Thyroid gland (tissue), 4 donors: ENCODE measurements around the gene ACTL9. TPM values are rescaled to one million over a fixed set of nuclear protein-coding genes. Genes with fewer than 3 reads are reported as not detected.

Source experiments
- DNase-seq, 2 donors: peaks; one replicate each; pipeline ENCODE4 v3.0.0-alpha.2; 2019
- H3K27ac ChIP-seq, 3 donors: fragments of 200-600 bp; sonication (generic); 1 replicate in 2 of 3; 2 replicates in 1 of 3; pipeline ENCODE4 v1.5.1; 2016 to 2019; ENCODE audit warnings: mild to moderate bottlenecking in 1 of 3, moderate library complexity in 1 of 3
- H3K27me3 ChIP-seq: fragments of 200-600 bp; sonication (generic); one replicate; pipeline ENCODE4 v1.5.1; 2019
- H3K36me3 ChIP-seq, 2 donors: fragments of 200-600 bp; sonication (generic); one replicate each; pipeline ENCODE4 v1.5.1; 2016 to 2019
- H3K4me1 ChIP-seq, 2 donors: fragments of 200-600 bp; sonication (generic); one replicate each; pipeline ENCODE4 v1.5.1; 2017 to 2019
- H3K4me3 ChIP-seq, 3 donors: fragments of 200-600 bp; sonication (generic); replicated peaks in 1 of 3; 1 replicate in 2 of 3; 2 replicates in 1 of 3; pipeline ENCODE4 v1.5.1; 2016; ENCODE audit warnings: mild to moderate bottlenecking in 1 of 3
- H3K9me3 ChIP-seq: fragments of 200-600 bp; sonication (generic); one replicate; pipeline ENCODE4 v1.5.1; 2017
- CTCF ChIP-seq, 6 experiments: fragments of 200-600 bp in 3 of 6; fragments of 450-650 bp in 3 of 6; sonication (generic) in 3 of 6; IDR thresholded peaks; one replicate each; pipeline ENCODE4 v1.5.1; 2016 to 2019; ENCODE audit warnings: antibody characterized with exemption in 6 of 6, mild to moderate bottlenecking in 2 of 6, inconsistent platforms in 1 of 6, moderate library complexity in 1 of 6
- POLR2A ChIP-seq, 2 donors: fragments of 450-650 bp; IDR thresholded peaks; one replicate each; pipeline ENCODE4 v1.6.1; 2017; ENCODE audit warnings: antibody characterized with exemption in 2 of 2, mild to moderate bottlenecking in 2 of 2, moderate library complexity in 1 of 2
- WGBS, 2 donors: methylation state at CpG; one replicate each; pipeline ENCODE4 v1.1.5; 2017; 5-methylcytosine and 5-hydroxymethylcytosine counted together
- intact Hi-C: fragments of 100-400 bp; cut with DNase I; formaldehyde crosslinking; loops from one replicate; pipeline ENCODE4 v1.15.1; 2023
- total RNA-seq, 4 donors: library from RNA; depleted of rRNA; stranded (reverse); fragments of >200 nt; gene quantifications; one replicate each; pipeline ENCODE4 v1.2.3, GENCODE V29; 2016

The ACTL9 gene
- total RNA-seq, 4 donors from 2014 or later: 0.27 to 0.33 TPM; not detected in 2

GRCh38 chr19:8702350-8702749, 3.8 kb upstream of the ACTL9 start:
- intact Hi-C loops: no loop called here
- H3K4me1 ChIP-seq: no peaks in the 10 kb centered on the region
- no peak for DNase-seq
- TF ChIP-seq POLR2A (IDR thresholded peaks at IDR 0.05) (no peak), CTCF (IDR thresholded peaks at IDR 0.05) (no peak)
- H3K27me3 ChIP-seq: no peaks in the 10 kb centered on the region
- H3K4me3 ChIP-seq: no peak overlapping the region
- whole genome bisulfite sequencing, 2 donors: 36 to 49% methylated on average over 5 of the region's 5 CpGs
- H3K9me3 ChIP-seq: no peaks in the 10 kb centered on the region
- no peaks in the 10 kb centered on the region for H3K36me3 ChIP-seq
- no peak overlapping the region for H3K27ac ChIP-seq

GRCh38 chr19:8700956-8701355, 2.4 kb upstream of the ACTL9 start:
- H3K27me3 ChIP-seq: no peaks in the 10 kb centered on the region
- H3K27ac ChIP-seq: no peak overlapping the region
- H3K9me3 ChIP-seq: no peaks in the 10 kb centered on the region
- intact Hi-C loops: no loop called here
- H3K4me1 ChIP-seq: no peaks in the 10 kb centered on the region
- no peaks in the 10 kb centered on the region for H3K36me3 ChIP-seq
- WGBS, 2 donors: 79 to 80% methylated on average over 2 of the region's 2 CpGs
- no peak for DNase-seq
- TF ChIP-seq POLR2A (IDR thresholded peaks at IDR 0.05) (no peak), CTCF (IDR thresholded peaks at IDR 0.05) (no peak)
- no peak overlapping the region for H3K4me3 ChIP-seq

GRCh38 chr19:8699908-8700307, 1.3 kb upstream of the ACTL9 start:
- Histone ChIP-seq H3K4me1 (no peaks in the 10 kb centered on the region), H3K27ac (no peak overlapping the region), H3K36me3 (no peaks in the 10 kb centered on the region), H3K4me3 (no peak overlapping the region), H3K9me3 (no peaks in the 10 kb centered on the region), H3K27me3 (no peaks in the 10 kb centered on the region)
- TF ChIP-seq CTCF (IDR thresholded peaks at IDR 0.05): no peak
- TF ChIP-seq POLR2A (IDR thresholded peaks at IDR 0.05): no peak
- no peak for DNase-seq
- intact Hi-C loops: no loop called here

- 74 to 83% methylated on average over 20 to 32 of the region's 60 CpGs for WGBS, 2 donors
- DNase-seq: no peak
- TF ChIP-seq CTCF (IDR thresholded peaks at IDR 0.05): no peak
- Histone ChIP-seq H3K9me3 (no peaks in the 10 kb centered on the region), H3K4me3 (no peak overlapping the region), H3K36me3 (no peaks in the 10 kb centered on the region), H3K27ac (no peak overlapping the region), H3K4me1 (no peaks in the 10 kb centered on the region), H3K27me3 (no peaks in the 10 kb centered on the region)
- intact Hi-C loops: no loop called here
Observed at GRCh38 chr19:8697671-8698432, 743 bp downstream of the ACTL9 start.

DNA sequence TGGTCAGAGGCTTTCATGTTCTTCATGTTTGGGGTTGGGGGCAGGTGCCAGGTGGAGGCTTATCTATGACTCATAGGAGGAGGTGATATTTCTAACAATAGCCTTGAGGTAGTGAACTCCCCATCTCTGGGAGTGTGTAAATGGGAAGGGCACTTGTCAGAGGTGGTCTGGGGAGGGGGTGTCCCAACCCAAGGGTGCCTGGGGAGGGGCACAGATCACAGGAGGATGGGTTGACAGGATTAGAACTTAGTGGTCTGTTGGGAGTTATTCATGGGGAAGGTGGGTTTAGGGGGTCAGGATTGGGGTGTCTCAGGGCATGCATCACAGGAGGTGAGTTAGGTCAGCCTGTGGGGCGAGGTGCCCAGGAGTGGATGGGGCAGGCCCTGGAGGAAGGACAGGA, 1.6 kb downstream of the ACTL9 start:
- Histone ChIP-seq H3K27me3 (no peaks in the 10 kb centered on the region), H3K27ac (no peak overlapping the region), H3K9me3 (no peaks in the 10 kb centered on the region), H3K4me1 (no peaks in the 10 kb centered on the region), H3K36me3 (no peaks in the 10 kb centered on the region), H3K4me3 (no peak overlapping the region)
- no peak for DNase-seq
- 62 to 73% methylated on average over 1 of the region's 1 CpG for WGBS, 2 donors
- TF ChIP-seq POLR2A (IDR thresholded peaks at IDR 0.05) (no peak), CTCF (IDR thresholded peaks at IDR 0.05) (no peak)
- intact Hi-C loops: no loop called here
